HG03095 (cell line): ENCODE data around the gene NDUFB7.
"Not testable (repeated sequence)": the region's sequence is repeated elsewhere in the genome, so short reads cannot be mapped to it uniquely, and the experiment has no call there.

Experiments used
- ATAC-seq: cut with Tn5 transposase; IDR thresholded peaks from one replicate; pipeline ENCODE4 v1.9.1; 2021; ENCODE audit warnings: moderate library complexity; ENCODE audit not compliant: unreplicated experiment

The NDUFB7 gene

GRCh38 chr19:14575428-14575980 is 3.6 kb upstream of the NDUFB7 start:
- no peak for ATAC-seq

DNA sequence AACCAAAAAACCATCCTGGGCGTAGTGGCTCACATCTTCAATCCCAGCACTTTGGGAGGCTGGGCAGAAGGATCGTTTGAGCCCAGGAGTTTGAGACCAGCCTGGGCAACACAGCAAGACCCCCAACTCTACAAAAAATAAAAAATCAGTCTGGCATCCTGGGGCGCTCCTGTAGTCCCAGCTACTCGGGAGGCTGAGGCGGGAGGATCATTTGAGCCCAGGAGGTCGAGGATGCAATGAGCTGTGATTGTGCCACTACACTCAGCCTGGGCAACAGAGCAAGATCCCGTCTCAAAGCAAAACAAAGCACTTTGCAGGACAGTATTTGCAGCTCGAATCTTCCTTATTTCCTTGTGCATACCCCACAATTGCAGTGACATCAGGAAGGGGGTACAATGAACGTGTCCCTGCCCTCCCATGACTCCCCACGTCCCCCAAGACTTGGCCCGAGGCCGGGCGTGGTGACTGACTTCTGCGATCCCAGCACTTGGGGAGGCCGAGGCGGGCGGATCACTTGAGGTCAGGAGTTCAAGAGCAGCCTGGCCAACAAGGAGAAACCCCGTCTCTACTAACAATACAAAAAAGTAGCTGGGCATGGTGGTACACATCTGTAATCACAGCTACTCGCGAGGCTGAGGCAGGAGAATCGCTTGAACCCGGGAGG is 870 bp downstream of the NDUFB7 start:
- no peak for ATAC-seq

- ATAC-seq = no peak
These were observed 4.8 kb downstream of the NDUFB7 start for GRCh38 chr19:14567079-14567478.

DNA sequence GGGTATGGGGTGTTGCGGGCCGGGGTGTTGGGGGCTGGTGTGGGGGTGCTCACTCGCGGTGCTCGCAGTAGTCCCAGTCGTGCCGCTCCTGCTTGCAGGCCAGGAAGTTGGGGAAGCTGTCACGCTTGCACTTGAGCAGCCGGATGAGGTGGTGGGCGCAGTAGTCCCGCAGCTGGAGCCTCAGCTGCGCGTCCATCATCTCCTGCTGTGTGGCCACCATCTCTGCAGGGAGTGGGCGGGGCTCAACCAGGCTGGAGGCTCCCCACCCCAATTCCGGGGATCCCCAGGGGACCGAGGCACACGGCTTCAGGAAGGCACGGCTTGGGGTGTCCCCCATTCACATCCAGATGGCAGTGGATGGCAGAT is 5.2 kb downstream of the NDUFB7 start:
- ATAC-seq = no peak

DNA sequence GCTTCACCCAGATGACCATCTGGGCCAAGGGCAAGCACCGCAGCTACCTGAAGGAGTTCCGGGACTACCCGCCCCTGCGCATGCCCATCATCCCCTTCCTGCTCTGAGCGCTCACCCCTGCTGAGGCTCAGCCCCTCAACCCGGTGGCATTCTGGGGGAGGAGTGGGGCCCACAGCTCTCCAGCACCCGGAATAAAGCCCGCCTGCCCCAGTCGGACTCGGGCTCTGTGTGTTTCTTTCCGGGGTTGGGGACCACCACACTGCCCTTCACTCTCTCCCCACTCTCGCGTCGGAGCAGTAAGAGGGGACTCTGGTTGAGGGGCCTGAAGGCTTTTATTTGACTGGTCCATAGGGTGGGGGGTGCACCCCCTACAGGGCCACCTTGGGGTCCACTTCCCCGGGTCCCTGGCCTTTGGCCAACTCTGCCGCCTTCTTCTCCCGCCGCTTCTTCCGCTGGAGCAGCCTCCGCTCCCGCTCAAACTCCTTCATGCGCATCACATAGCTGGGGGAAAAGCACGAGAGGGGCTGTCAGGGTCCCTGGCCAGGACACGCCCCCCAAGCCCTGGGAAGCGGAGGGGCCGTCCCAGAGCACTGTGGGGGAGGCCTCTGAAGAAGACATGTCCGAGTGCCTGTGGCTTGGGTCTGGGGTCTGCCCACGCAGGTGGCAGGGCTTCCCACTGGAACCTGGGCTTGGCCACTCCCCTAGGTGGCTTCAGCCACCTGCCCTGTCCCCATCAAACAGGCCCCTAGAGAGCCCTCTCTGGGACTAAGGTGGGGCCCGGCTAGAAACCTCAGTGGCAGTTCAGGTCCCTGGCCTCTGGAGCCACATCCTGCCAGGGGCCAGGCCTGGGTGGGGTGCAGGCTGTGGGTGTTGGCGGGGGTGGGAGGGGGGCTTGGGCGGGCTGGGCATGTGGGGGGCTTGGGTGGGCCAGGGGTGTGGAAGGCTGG is 5.8 kb downstream of the NDUFB7 start:
- ATAC-seq = no peak

GRCh38 chr19:14565298-14565679 is 6.6 kb downstream of the NDUFB7 start:
- ATAC-seq = no peak

GRCh38 chr19:14564652-14565297 is 7.1 kb downstream of the NDUFB7 start:
- ATAC-seq = not testable (repeated sequence)

- no peak for ATAC-seq
These were observed 7.7 kb downstream of the NDUFB7 start for GRCh38 chr19:14563989-14564651.

- no peak for ATAC-seq
These were observed 8.3 kb downstream of the NDUFB7 start for GRCh38 chr19:14563590-14563926.

DNA sequence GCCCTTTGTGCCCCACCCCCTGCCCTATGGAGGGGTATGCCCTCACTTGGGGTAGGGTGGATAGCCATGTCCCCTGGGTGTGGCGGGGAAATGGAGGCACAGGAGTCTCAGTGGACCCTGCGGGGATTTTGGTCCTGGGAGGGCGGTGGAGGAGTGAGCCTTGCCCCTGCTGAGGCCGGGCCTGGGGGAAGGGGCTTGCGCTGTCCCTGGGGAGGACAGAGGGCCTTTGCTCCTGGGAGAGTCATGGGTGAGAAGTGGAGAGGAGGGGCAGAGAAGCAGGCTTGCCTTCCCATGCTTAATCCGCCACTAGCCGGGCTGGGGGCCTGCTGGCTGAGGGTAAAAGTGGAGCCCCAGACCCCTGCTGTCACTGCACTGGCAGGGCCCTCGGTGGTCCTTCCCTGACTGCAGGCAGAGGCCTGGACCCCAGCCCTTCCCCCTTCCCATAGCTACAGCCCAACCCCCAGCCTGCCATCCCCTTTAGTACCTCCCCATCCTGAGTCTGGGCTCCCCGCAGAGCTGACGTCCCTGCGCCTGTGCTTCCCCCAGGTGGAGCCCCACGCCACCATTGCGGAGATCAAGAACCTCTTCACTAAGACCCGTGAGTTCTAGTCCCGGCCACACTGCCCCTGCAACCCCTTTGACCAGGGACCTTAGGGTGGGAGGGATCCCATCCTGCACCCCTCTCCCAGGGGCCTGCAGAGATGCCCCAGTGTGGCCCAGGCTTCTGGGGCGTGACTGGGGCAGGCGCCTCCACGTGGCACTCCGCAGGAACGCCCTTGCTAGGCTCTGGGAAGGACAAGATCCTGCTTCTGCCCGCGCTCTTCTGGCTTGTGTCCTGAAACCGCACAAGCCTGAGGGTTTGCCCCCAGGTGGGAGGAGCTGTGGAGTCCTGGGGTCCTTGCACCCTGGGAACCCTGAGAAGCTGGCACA is 8.9 kb downstream of the NDUFB7 start:
- no peak for ATAC-seq

DNA sequence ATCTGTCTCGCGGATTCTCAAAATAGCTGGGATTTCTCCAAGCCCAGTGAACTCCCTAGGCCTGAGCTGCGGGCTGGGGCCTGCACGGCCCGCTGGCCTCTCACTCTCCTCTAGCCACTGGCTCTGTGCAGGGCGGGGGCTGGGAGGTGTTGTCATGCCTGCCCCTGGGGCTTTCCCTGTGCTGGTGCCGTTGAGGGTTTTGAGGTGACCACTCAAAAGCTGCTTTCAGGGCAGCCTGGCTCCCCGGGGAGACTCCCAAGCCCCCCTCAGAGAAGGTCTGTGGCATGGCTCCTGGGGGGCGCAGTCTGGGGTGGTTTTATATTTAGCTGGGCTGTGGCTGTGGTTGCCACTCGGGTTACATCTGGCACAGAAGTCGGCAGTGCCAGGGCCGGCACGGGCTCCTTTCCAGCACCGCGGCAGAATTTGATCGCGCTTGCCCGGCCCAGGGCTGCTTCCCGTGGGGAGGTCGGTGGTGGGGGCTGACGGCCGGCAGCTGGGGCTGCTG is 10.0 kb downstream of the NDUFB7 start:
- ATAC-seq = no peak

GRCh38 chr19:14561249-14561648 is 10.6 kb downstream of the NDUFB7 start:
- no peak for ATAC-seq

DNA sequence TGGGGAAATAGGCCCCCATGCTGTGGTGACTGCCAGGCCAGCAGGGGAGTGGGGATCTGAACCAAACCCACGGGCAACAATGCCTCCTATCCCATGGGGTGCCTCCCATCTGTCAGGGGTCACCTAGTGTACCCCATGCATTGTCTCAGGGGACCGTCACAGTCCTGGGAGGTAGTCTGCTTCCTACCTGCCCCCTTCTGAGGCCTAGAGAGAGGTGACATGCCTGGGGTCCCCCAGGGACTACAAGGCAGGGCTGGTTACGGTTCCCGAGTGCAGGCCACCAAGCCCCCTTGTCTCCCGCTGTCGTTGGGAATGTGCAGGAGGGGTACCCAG is 11.1 kb downstream of the NDUFB7 start:
- ATAC-seq = no peak

DNA sequence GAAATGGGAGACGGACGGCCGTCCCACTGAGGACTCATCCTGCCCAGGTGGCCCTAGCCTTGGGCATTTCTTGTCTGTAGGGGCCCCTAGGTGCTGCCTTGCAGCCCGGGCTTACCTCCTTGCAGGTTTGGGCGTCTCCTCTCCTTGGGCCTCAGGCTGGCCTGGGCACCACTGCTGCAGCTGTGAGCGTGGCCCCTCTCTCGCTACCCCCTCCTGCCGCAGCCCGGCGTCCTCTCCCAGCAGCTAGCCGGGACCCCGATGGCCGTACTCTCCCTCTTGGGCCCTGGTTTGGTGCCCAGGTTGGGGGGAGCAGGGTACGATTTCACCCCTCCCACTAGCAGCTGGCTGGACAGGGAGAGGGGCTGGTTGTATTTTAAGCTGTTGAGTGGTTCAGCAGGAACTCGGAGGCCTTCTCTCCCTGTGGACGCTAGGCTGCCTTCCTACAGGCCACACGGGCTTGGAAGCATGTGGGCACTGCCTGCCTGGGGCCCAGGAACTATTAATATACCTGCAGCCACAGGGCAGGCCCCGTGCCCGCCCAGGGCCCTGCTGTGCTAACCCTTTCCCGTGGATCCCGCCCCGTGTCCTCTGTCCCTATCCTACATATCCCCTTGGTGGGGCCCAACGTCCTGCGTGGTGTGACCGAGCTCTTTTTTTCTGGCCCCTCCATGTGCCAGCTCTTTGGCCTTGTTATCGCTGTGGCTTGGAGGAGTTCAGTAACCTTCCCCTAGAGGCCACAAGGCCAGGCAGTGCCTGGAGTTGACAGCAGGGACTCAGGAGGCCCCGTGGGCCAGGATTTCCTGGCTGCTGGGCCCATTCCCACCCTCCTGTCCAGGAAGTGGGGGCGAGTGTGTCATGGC is 11.7 kb downstream of the NDUFB7 start:
- ATAC-seq = no peak

GRCh38 chr19:14558370-14559066 is 13.3 kb downstream of the NDUFB7 start:
- ATAC-seq = no peak

DNA sequence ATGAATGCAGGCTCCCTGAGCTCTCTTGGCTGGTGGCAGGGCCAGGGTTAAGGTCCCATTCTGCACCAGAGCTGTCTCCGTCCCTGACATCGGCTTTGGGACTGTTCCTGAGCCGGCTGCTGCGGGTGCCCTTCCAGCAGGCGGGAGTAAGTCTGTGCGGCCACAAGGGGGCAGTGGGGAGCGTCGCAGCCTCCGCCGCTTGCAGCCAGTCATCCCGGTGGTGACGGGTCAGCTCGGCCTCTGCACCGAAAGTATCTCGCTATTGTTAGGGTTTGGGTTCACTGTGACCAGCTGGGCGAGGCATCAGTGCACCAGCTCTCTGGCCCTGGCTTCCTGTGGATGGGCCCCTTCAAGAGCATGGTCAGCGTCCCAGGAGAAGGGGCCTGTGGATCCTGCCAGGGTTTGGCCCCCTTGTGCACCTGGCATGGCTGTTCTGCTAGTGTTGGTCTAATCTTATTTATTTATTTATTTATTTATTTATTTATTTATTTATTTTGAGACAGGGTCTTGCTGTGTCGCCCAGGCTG is 15.1 kb downstream of the NDUFB7 start:
- no peak for ATAC-seq

GRCh38 chr19:14555918-14556661 is 15.8 kb downstream of the NDUFB7 start:
- ATAC-seq = no peak
